Ishikawa (cell line): ENCODE results near the gene SMIM22.

ENCODE experiments used
- CEBPB ChIP-seq: IDR thresholded peaks from 2 replicates; pipeline ENCODE4 v1.6.1; 2012
- CREB1 ChIP-seq: IDR thresholded peaks from 2 replicates; pipeline ENCODE4 v1.6.1; 2012; ENCODE audit warnings: low read depth
- EGR1 ChIP-seq: IDR thresholded peaks from 2 replicates; pipeline ENCODE4 v1.6.1; 2012
- EP300 ChIP-seq: IDR thresholded peaks from 2 replicates; pipeline ENCODE4 v1.6.1; 2012; ENCODE audit warnings: borderline replicate concordance
- FOXM1 ChIP-seq: IDR thresholded peaks from 2 replicates; pipeline ENCODE4 v1.6.1; 2012; ENCODE audit warnings: low read depth, borderline replicate concordance
- NFIC ChIP-seq: IDR thresholded peaks from 2 replicates; pipeline ENCODE4 v1.6.1; 2012
- RAD21 ChIP-seq: IDR thresholded peaks from 2 replicates; pipeline ENCODE4 v1.6.1; 2012; ENCODE audit warnings: low read depth
- REST ChIP-seq: IDR thresholded peaks from 2 replicates; pipeline ENCODE4 v1.6.1; 2012; ENCODE audit warnings: low read depth, mild to moderate bottlenecking
- TAF1 ChIP-seq: IDR thresholded peaks from 2 replicates; pipeline ENCODE4 v1.6.1; 2012; ENCODE audit warnings: low read depth, mild to moderate bottlenecking
- TCF12 ChIP-seq: IDR thresholded peaks from 2 replicates; pipeline ENCODE4 v1.6.1; 2012; ENCODE audit warnings: low read depth
- TEAD4 ChIP-seq: IDR thresholded peaks from 2 replicates; pipeline ENCODE4 v1.6.1; 2012
- YY1 ChIP-seq: IDR thresholded peaks from 2 replicates; pipeline ENCODE4 v1.6.1; 2012; ENCODE audit warnings: low read depth
- ZBTB7A ChIP-seq: IDR thresholded peaks from 2 replicates; pipeline ENCODE4 v1.6.1; 2012; ENCODE audit warnings: low read depth
- TF ChIP-seq, protein P1 (sequence below): IDR thresholded peaks from 2 replicates; pipeline ENCODE4 v1.6.1; 2012
- TF ChIP-seq, protein P2 (sequence below): IDR thresholded peaks from 2 replicates; pipeline ENCODE4 v1.6.1; 2012

Gene SMIM22

DNA sequence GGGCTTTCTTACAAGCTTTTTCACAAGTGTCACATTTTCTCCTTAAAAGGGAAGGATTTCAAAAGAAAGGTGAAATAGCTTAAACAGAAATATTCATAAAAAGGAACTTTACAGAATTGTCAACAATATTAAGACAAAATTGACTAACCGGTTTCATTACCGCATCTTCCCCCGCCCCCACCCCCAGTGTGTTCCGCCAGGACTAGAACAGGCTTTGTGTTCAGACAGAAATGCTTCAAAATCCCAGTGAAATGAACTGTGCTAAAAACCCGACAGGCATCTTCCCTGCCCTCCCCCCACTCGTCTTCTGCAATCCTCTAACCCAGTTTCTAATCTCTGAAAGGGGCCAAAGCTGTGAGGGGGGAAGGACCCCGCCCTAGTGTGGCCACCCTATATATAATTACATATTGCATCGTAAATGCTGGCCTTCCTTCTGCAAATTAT, 8.3 kb downstream of the SMIM22 start:
- TF ChIP-seq RAD21, result no peak
- TF ChIP-seq EP300, result no peak
- TF ChIP-seq ZBTB7A, result no peak
- TF ChIP-seq REST, result no peak
- TF ChIP-seq, protein P1, sequence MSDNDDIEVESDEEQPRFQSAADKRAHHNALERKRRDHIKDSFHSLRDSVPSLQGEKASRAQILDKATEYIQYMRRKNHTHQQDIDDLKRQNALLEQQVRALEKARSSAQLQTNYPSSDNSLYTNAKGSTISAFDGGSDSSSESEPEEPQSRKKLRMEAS, result no peak
- TF ChIP-seq, protein P2, sequence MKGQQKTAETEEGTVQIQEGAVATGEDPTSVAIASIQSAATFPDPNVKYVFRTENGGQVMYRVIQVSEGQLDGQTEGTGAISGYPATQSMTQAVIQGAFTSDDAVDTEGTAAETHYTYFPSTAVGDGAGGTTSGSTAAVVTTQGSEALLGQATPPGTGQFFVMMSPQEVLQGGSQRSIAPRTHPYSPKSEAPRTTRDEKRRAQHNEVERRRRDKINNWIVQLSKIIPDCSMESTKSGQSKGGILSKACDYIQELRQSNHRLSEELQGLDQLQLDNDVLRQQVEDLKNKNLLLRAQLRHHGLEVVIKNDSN, result no peak
- no peak for TF ChIP-seq FOXM1
- no peak for TF ChIP-seq EGR1
- TF ChIP-seq TCF12, result no peak
- no peak for TF ChIP-seq TAF1
- TF ChIP-seq CEBPB, result no peak
- no peak for TF ChIP-seq NFIC

GRCh38 chr16:4803898-4804762, 9.0 kb downstream of the SMIM22 start:
- TF ChIP-seq EP300 (no peak), NFIC (no peak), YY1 (no peak), REST (no peak), ZBTB7A (no peak), FOXM1 (no peak), EGR1 (no peak), CEBPB (no peak), TEAD4 (no peak), RAD21 (no peak), TCF12 (no peak), CREB1 (no peak), TAF1 (no peak)
- TF ChIP-seq, protein P2, result no peak
- TF ChIP-seq, protein P1, result no peak

DNA sequence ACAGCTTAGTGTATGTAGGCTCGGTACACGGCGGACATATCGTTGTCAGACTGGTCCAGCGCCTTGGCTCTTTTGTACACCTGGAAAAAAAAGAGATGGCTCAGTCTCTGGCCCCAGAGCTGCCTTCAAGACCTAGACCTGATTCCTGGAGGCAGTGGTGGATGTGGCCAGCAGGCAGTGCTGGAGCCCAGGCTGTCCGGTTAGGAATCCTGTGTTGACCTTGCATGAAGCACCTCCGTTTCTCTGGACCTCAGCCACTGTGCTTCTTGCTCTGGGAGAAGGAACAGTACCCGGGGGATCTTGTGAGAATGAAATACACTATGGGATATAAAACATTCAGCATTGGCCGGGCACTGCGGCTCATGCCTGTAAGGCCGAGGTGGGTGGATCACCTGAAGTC, 10.1 kb downstream of the SMIM22 start:
- TF ChIP-seq ZBTB7A, result no peak
- TF ChIP-seq CREB1, result no peak
- no peak for TF ChIP-seq NFIC
- no peak for TF ChIP-seq YY1
- TF ChIP-seq, protein P1, result no peak
- TF ChIP-seq REST, result no peak
- TF ChIP-seq TEAD4, result no peak
- TF ChIP-seq RAD21, result no peak
- no peak for TF ChIP-seq CEBPB
- no peak for TF ChIP-seq TAF1
- TF ChIP-seq TCF12, result no peak

DNA sequence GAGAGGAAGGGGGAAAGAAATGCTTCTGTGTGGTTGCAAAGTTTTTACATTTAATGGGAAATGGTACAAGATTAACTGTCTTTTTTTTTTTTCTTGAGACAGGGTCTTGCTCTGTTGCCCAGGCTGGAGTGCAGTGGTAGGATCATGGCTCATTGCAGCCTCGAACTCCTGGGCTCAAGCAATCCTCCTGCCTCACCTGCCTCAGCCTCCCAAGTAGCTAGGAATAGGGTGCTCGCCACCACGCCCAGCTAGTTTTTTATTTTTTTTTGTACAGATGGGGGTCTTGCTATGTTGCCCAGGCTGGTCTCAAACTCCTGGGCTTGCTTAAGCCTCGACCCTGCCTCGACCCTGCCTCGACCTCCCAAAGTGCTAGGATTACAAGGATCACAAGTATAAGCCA, 11.1 kb downstream of the SMIM22 start:
- TF ChIP-seq CREB1, result no peak
- no peak for TF ChIP-seq CEBPB
- no peak for TF ChIP-seq EGR1
- no peak for TF ChIP-seq YY1
- TF ChIP-seq, protein P1, result no peak
- no peak for TF ChIP-seq TAF1
- TF ChIP-seq FOXM1, result no peak
- TF ChIP-seq TEAD4, result no peak
- no peak for TF ChIP-seq TCF12
- TF ChIP-seq EP300, result no peak
- TF ChIP-seq, protein P2, result no peak
- TF ChIP-seq ZBTB7A, result no peak
- no peak for TF ChIP-seq RAD21
- TF ChIP-seq NFIC, result no peak
- TF ChIP-seq REST, result no peak
